ENCODE measurements around the gene TMEM108. TPM values are rescaled to one million over a fixed set of nuclear protein-coding genes. Genes with fewer than 3 reads are reported as not detected.

Gene TMEM108
- total and polyA plus RNA-seq, 11 donors: 0.14 to 2.8 (median 0.57) TPM

GRCh38 chr3:133383175-133383574 lies 345.0 kb downstream of the TMEM108 start:
- H3K9me3 ChIP-seq: no peaks in the 10 kb centered on the region
- intact Hi-C loops (cut with DNase I): loop anchor here in 5 of 10 donors (2.0 to 5.0 kb wide), 3 partner anchors 651 to 656 kb away; no protein-coding TSS in a partner anchor
- DNase-seq: no peak
- TF ChIP-seq POLR2A (IDR thresholded peaks at IDR 0.05) (no peak), CTCF (IDR thresholded peaks at IDR 0.05) (no peak)
- WGBS, 4 donors: 71 to 88% (median 87%) methylated on average over 3 of the region's 3 CpGs
- no peaks in the 10 kb centered on the region for H3K36me3 ChIP-seq
- ATAC-seq: no peak
- H3K4me1 ChIP-seq: peaks cover 0 to 8% (median 0%) of the 10 kb centered on the region in 12 donors
- peaks cover 0 to 3% (median 0%) of the 10 kb centered on the region in 9 donors for H3K27me3 ChIP-seq
- H3K4me3 ChIP-seq: no peak overlapping the region
- no peak overlapping the region for H3K27ac ChIP-seq

GRCh38 chr3:133383741-133384140 lies 345.6 kb downstream of the TMEM108 start:
- no peak for DNase-seq
- TF ChIP-seq CTCF (IDR thresholded peaks at IDR 0.05) (no peak), POLR2A (IDR thresholded peaks at IDR 0.05) (no peak)
- Histone ChIP-seq H3K4me1 (peaks cover 0 to 8% (median 0%) of the 10 kb centered on the region in 12 donors), H3K9me3 (no peaks in the 10 kb centered on the region), H3K27me3 (peaks cover 0 to 3% (median 0%) of the 10 kb centered on the region in 9 donors), H3K4me3 (no peak overlapping the region), H3K27ac (no peak overlapping the region), H3K36me3 (no peaks in the 10 kb centered on the region)
- ATAC-seq: no peak
- WGBS, 4 donors: 81 to 84% (median 83%) methylated on average over 5 of the region's 5 CpGs
- intact Hi-C loops (cut with DNase I): loop anchor here in 9 of 10 donors (1.0 to 5.0 kb wide), 6 partner anchors 342 to 656 kb away; no protein-coding TSS in a partner anchor

- ATAC-seq (peak; percentile 87 to 94 (median 91)), DNase-seq (peak; percentile 45 to 78 (median 56))
- TF ChIP-seq CTCF (IDR thresholded peaks at IDR 0.05) (peak; percentile 56 to 85 (median 76)), POLR2A (IDR thresholded peaks at IDR 0.05) (no peak)
- Histone ChIP-seq H3K4me3 (no peak overlapping the region), H3K27ac (no peak overlapping the region), H3K4me1 (peaks cover 0 to 8% (median 0%) of the 10 kb centered on the region in 12 donors), H3K27me3 (peaks cover 0 to 3% (median 0%) of the 10 kb centered on the region in 9 donors), H3K9me3 (no peaks in the 10 kb centered on the region), H3K36me3 (no peaks in the 10 kb centered on the region)
- WGBS, 4 donors: 19 to 22% (median 21%) methylated on average over 9 to 13 of the region's 13 CpGs
- intact Hi-C loops (cut with DNase I): loop anchor here in 8 of 10 donors (1.0 to 5.0 kb wide), 5 partner anchors 343 to 657 kb away; no protein-coding TSS in a partner anchor
Observed at GRCh38 chr3:133384331-133385027, 346.3 kb downstream of the TMEM108 start.

DNA sequence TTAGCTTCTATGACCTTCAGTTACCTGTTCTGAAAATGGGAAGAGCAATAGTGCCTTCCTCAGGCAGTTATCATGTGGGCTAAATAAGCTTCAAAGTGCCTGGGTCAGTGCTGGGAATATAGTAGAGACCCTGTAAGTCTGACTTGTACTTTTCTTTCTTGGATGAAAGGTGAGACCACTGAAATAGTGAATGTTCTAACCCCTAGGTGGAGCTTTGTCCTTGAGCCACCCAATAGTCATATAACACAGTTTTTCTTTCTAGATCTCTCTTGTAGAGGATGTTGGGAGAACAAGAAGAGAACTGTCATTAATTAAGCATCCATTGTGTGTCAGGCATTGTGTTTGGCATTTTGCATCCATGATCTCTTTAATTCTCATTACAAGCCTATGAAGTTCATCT lies 348.7 kb downstream of the TMEM108 start:
- no peaks in the 10 kb centered on the region for H3K36me3 ChIP-seq
- no peak overlapping the region for H3K27ac ChIP-seq
- peaks cover 0 to 8% (median 0%) of the 10 kb centered on the region in 12 donors for H3K4me1 ChIP-seq
- H3K4me3 ChIP-seq: no peak overlapping the region
- no peaks in the 10 kb centered on the region for H3K9me3 ChIP-seq
- no peak for TF ChIP-seq POLR2A (IDR thresholded peaks at IDR 0.05)
- intact Hi-C loops (cut with DNase I): no loop called here
- peaks cover 0 to 3% (median 0%) of the 10 kb centered on the region in 9 donors for H3K27me3 ChIP-seq
- ATAC-seq: no peak
- no peak for DNase-seq

All from heart left ventricle (tissue), 16 donors.